ENCODE data around the gene STK38L. TPM values are rescaled to one million over a fixed set of nuclear protein-coding genes. Genes with fewer than 3 reads are reported as not detected.

Gene STK38L
- total and polyA plus RNA-seq, 2 of the 8 experiments (the other 6 are each of a cell fraction or from before 2014, with no cell fraction given): 8.1 to 63.6 TPM

DNA sequence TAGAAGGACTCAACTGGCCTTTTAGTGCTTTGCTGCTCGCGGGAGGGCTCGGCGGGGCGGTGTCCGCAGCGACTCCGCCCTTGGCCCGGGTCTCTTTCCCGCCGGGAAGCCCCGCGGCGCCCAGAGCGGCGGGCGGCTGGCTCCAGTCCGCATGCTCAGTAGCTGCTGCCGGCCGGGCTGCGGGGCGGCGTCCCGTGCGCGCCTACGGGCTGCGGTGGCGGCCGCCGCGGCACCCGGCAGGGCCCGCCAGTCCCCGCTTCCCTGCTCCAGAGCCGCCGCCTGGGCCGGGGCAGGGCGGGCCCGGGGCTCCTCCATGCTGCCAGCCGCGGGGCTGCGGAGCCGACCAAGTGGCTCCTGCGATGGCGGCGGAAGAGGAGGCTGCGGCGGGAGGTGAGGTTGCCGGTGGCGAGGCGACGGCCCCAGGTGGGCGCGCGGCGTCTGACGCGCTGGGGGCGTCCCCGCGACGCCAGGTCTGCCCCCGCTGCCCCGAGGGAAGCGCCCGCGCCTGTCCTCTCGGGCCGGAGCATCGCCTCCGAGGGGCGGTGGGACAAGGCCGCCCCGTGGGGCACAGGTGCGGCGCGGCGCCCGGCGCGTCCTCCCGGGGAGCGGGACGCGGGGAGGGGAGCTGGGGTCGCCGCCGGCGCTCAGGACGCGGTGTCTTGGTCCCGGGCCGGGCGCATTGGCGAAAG lies 88.8 kb downstream of the STK38L start, which contains the start of gene BMAL2 (continued):
- TF ChIP-seq YY1 (IDR thresholded peaks at IDR 0.05; ENCODE audit: low read depth, low read length) (0 out of 2 replicates have a peak, but pooled peaks have one; percentile 44), RAD21 (IDR thresholded peaks at IDR 0.05 in 1 of 2, conservative IDR thresholded peaks at IDR 0.05 in 1 of 2; ENCODE audit: low read depth in 2 of 2, low read length in 2 of 2) (no peak), TCF12 (IDR thresholded peaks at IDR 0.05; ENCODE audit: low read depth, low read length) (no peak), CBX8 (IDR thresholded peaks at IDR 0.05; ENCODE audit: borderline replicate concordance, low read depth, low read length) (no peak), RXRA (IDR thresholded peaks at IDR 0.05; ENCODE audit: insufficient read depth, low read depth, low read length) (no peak), SP1 (IDR thresholded peaks at IDR 0.05; ENCODE audit: low read depth, low read length) (no peak), TAF1 (IDR thresholded peaks at IDR 0.05; ENCODE audit: low read depth, low read length) (peak; percentile 86), GABPA (IDR thresholded peaks at IDR 0.05; ENCODE audit: borderline replicate concordance, insufficient read depth, low read length) (no peak)
- TF ChIP-seq, protein P1, sequence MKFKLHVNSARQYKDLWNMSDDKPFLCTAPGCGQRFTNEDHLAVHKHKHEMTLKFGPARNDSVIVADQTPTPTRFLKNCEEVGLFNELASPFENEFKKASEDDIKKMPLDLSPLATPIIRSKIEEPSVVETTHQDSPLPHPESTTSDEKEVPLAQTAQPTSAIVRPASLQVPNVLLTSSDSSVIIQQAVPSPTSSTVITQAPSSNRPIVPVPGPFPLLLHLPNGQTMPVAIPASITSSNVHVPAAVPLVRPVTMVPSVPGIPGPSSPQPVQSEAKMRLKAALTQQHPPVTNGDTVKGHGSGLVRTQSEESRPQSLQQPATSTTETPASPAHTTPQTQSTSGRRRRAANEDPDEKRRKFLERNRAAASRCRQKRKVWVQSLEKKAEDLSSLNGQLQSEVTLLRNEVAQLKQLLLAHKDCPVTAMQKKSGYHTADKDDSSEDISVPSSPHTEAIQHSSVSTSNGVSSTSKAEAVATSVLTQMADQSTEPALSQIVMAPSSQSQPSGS (IDR thresholded peaks at IDR 0.05; ENCODE audit: low read length): no peak
- TF ChIP-seq, protein P2, sequence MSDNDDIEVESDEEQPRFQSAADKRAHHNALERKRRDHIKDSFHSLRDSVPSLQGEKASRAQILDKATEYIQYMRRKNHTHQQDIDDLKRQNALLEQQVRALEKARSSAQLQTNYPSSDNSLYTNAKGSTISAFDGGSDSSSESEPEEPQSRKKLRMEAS (IDR thresholded peaks at IDR 0.05): peak; percentile 38; the same call in 1 of the 2 replicates

Measured in H1 (cell line).